ENCODE data around the gene PDZRN3. TPM values are rescaled to one million over a fixed set of nuclear protein-coding genes. Genes with fewer than 3 reads are reported as not detected.

Gene PDZRN3
- polyA plus RNA-seq, 1 of the 3 experiments (the other 2 are of a cell fraction): 10.3 TPM

- peaks cover 5% of the 10 kb centered on the region for H3F3A ChIP-seq (replicated peaks; ENCODE audit: insufficient read depth)
- H3K9me2 ChIP-seq: no peaks in the 10 kb centered on the region
- no peak for DNase-seq
- TF ChIP-seq USF1 (IDR thresholded peaks at IDR 0.05; ENCODE audit: borderline replicate concordance, low read depth): no peak
- TF ChIP-seq TCF12 (IDR thresholded peaks at IDR 0.05): no peak
- no peak for TF ChIP-seq REST (IDR thresholded peaks at IDR 0.05; ENCODE audit: low read depth, low read length)
- TF ChIP-seq CTCF (IDR thresholded peaks at IDR 0.05): no peak
- no peak for TF ChIP-seq ELF1 (IDR thresholded peaks at IDR 0.05)
- no peak for TF ChIP-seq NFIC (IDR thresholded peaks at IDR 0.05; ENCODE audit: borderline replicate concordance)
- TF ChIP-seq GATA2 (CRISPR knock-in tag; IDR thresholded peaks at IDR 0.05): no peak
- TF ChIP-seq SIN3A (IDR thresholded peaks at IDR 0.05; ENCODE audit: borderline replicate concordance, low read depth, low read length): no peak
- no peak for TF ChIP-seq FOSL2 (IDR thresholded peaks at IDR 0.05; ENCODE audit: borderline replicate concordance, low read depth)
- TF ChIP-seq USF2 (IDR thresholded peaks at IDR 0.05; ENCODE audit: borderline replicate concordance, low read depth, low read length): no peak
- TF ChIP-seq PBX3 (IDR thresholded peaks at IDR 0.05): no peak
- no peak for TF ChIP-seq JUND (IDR thresholded peaks at IDR 0.05)
- no peak for TF ChIP-seq FOXJ3 (CRISPR knock-in tag; IDR thresholded peaks at IDR 0.05)
- TF ChIP-seq TEAD4 (IDR thresholded peaks at IDR 0.05; ENCODE audit: borderline replicate concordance, insufficient read depth): no peak
- TF ChIP-seq RAD21 (IDR thresholded peaks at IDR 0.05; ENCODE audit: low read length): no peak
- no peak for TF ChIP-seq MAX (IDR thresholded peaks at IDR 0.05; ENCODE audit: low read depth)
- no peaks in the 10 kb centered on the region; a peak in 2 of 4 replicates for H3K4me1 ChIP-seq (ENCODE audit: control insufficient read depth in 1 of 2, insufficient read depth in 2 of 2, low read depth in 1 of 2, low read length in 1 of 2)
- no peak overlapping the region for H3K4me2 ChIP-seq
- no peak overlapping the region for H3K4me3 ChIP-seq (ENCODE audit: low read depth in 2 of 2, low read length in 1 of 2)
- no peak overlapping the region for H3K9ac ChIP-seq
- ChIA-PET POLR2A (no interaction called here), CTCF (interaction anchor here (1.0 kb wide), 1 partner anchor 9 kb away, joined by 4 read pairs; no protein-coding TSS in a partner anchor)
- no peaks in the 10 kb centered on the region for H3K9me3 ChIP-seq
- no peaks in the 10 kb centered on the region for H4K20me1 ChIP-seq (ENCODE audit: insufficient read depth)
- WGBS (ENCODE audit: low lambda C conversion rate): 74% methylated on average over 4 of the region's 4 CpGs
- no peak overlapping the region for H2AFZ ChIP-seq (ENCODE audit: low read depth)
- no peaks in the 10 kb centered on the region for H3K36me3 ChIP-seq (replicated peaks in 1 of 2; ENCODE audit: control insufficient read depth in 1 of 2, insufficient read depth in 2 of 2, low read length in 1 of 2)
- H3K27ac ChIP-seq (ENCODE audit: low read depth in 2 of 2, low read length in 1 of 2): no peak overlapping the region
- no peaks in the 10 kb centered on the region for H3K79me2 ChIP-seq (ENCODE audit: insufficient read depth)
- H3K27me3 ChIP-seq (ENCODE audit: insufficient read depth): no peaks in the 10 kb centered on the region
These were observed 33.5 kb upstream of the PDZRN3 start for GRCh38 chr3:73658227-73658626.

All from SK-N-SH (cell line).